ENCODE results near the gene DMD.

Gene DMD

GRCh38 chrX:32185160-32185559, 1026.2 kb downstream of the DMD start:
- no peak for DNase-seq

- DNase-seq: no peak
These were observed 1028.3 kb downstream of the DMD start for GRCh38 chrX:32183066-32183465.

- DNase-seq: no peak
These were observed 1034.8 kb downstream of the DMD start for GRCh38 chrX:32176510-32176909.

- no peak for DNase-seq
These were observed 1040.9 kb downstream of the DMD start for GRCh38 chrX:32170481-32170880.

- DNase-seq: no peak
These were observed 1056.2 kb downstream of the DMD start for GRCh38 chrX:32155044-32155638.

GRCh38 chrX:32153585-32153984, 1057.8 kb downstream of the DMD start:
- DNase-seq: no peak

GRCh38 chrX:32150141-32150540, 1061.2 kb downstream of the DMD start:
- DNase-seq: no peak

GRCh38 chrX:32141841-32142240, 1069.5 kb downstream of the DMD start:
- no peak for DNase-seq

GRCh38 chrX:32139476-32139875, 1071.9 kb downstream of the DMD start:
- DNase-seq: no peak

- no peak for DNase-seq
These were observed 1073.8 kb downstream of the DMD start for GRCh38 chrX:32137525-32137924.

GRCh38 chrX:32126997-32127396, 1084.4 kb downstream of the DMD start:
- DNase-seq: no peak

- DNase-seq: no peak
These were observed 1092.5 kb downstream of the DMD start for GRCh38 chrX:32118832-32119231.

GRCh38 chrX:32116047-32116446, 1095.3 kb downstream of the DMD start:
- DNase-seq: no peak

GRCh38 chrX:32087663-32088062, 1123.7 kb downstream of the DMD start:
- no peak for DNase-seq

- DNase-seq: no peak
These were observed 1126.6 kb downstream of the DMD start for GRCh38 chrX:32084757-32085156.

- no peak for DNase-seq
These were observed 1163.1 kb downstream of the DMD start for GRCh38 chrX:32048285-32048684.

- no peak for DNase-seq
These were observed 1166.2 kb downstream of the DMD start for GRCh38 chrX:32045149-32045548.

GRCh38 chrX:32041181-32041580, 1170.2 kb downstream of the DMD start:
- no peak for DNase-seq

GRCh38 chrX:32026772-32027171, 1184.6 kb downstream of the DMD start:
- no peak for DNase-seq

- no peak for DNase-seq
These were observed 1187.3 kb downstream of the DMD start for GRCh38 chrX:32024072-32024471.

- DNase-seq: no peak
These were observed 1195.2 kb downstream of the DMD start for GRCh38 chrX:32016195-32016594.

GRCh38 chrX:32010948-32011347, 1200.4 kb downstream of the DMD start:
- DNase-seq: no peak

GRCh38 chrX:32010212-32010611, 1201.1 kb downstream of the DMD start:
- DNase-seq: no peak

- no peak for DNase-seq
These were observed 1217.7 kb downstream of the DMD start for GRCh38 chrX:31993637-31994036.

- DNase-seq: no peak
These were observed 1222.4 kb downstream of the DMD start for GRCh38 chrX:31988975-31989374.
